ENCODE measurements around the gene NCOR1. TPM values are rescaled to one million over a fixed set of nuclear protein-coding genes. Genes with fewer than 3 reads are reported as not detected.

Gene NCOR1
- total and polyA plus RNA-seq, 10 of the 15 experiments (the other 5 are each of a cell fraction or from before 2014, with no cell fraction given): 34.5 to 135 (median 82.9) TPM

DNA sequence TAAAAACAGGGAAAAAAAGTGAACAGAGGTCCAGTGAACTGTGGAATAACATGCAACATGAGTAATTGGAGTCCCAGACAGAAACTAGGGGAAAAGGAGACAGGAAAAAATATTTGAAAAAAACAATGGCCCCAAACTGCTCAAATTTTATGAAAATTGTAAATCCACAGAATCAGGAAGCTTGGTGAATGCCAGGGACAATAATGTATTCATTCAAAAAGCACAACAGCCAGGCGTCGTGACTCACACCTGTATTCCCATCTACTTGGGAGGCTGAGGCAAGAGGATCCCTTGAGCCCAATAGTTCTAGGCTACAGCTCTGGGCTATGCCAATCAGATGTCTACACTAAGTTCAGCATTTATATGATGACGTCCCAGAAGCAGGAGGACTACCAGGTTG is 23.7 kb downstream of the NCOR1 start:
- Histone ChIP-seq H3K79me2 (ENCODE audit: control insufficient read depth, insufficient read depth, low read length) (peaks cover 22% of the 10 kb centered on the region), H4K20me1 (ENCODE audit: control insufficient read depth, insufficient read depth) (no peaks in the 10 kb centered on the region)
- POLR2A ChIA-PET: no interaction called here

DNA sequence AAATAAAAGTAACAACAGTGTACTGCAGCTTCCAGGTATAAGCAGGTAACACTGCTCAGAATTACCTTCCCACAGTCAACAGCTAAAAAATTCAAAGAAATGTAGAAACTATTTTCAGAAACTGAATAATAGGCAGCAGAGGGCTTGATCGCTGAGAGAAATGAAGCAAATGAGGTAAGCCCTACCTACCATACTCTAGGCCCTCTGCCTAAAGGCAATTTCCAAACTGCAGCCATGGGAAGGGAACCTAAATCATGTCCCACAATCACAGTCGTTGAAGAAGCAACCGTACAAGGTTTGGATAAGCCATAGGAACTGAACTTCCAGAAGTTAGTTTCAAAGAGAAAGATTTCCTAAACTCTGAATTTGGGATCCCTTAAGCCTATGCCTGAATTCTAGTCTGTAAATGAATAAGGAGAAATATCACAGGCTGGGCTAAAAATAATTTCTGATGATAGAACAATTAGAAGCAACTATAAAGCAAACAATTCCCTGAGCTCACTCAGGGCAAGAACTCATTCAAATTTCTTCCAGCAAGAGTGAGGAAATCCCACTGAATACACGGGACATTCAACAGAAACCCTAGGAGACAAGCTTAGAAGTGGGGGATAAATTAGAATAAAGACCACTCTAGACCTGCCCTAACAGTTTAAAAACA is 24.5 kb downstream of the NCOR1 start:
- CTCF ChIA-PET: interaction anchor here (0.7 to 1.0 kb wide), 2 partner anchors 17 to 20 kb away, joined by 3 to 4 read pairs; no protein-coding TSS in a partner anchor
- no TSS peak for BruUV-seq (replicated peaks)
- H3K27ac ChIP-seq (ENCODE audit: control insufficient read depth, insufficient read depth): no peak overlapping the region
- in situ Hi-C loops (cut with MboI) (no loop called here), intact Hi-C loops (cut with micrococcal nuclease; ENCODE audit: unreplicated experiment) (no loop called here)
- DNase-seq (ENCODE audit: low read depth, low spot score): no peak
- POLR2A ChIA-PET: no interaction called here
- SMC1A ChIA-PET (ENCODE audit: uncharacterized antibody, unreplicated experiment): interaction anchor here (1.0 to 1.4 kb wide), 3 partner anchors 9 to 22 kb away, joined by 3 to 5 read pairs (median 4); no protein-coding TSS in a partner anchor
- H3K9me3 ChIP-seq (replicated peaks; ENCODE audit: control insufficient read depth, insufficient read depth, low read length): no peaks in the 10 kb centered on the region
- H2AFZ ChIP-seq (ENCODE audit: control insufficient read depth, low read depth, low read length): no peak overlapping the region
- H3K4me2 ChIP-seq (ENCODE audit: control insufficient read depth, insufficient read depth): no peak overlapping the region
- no peak overlapping the region for H3K9ac ChIP-seq (ENCODE audit: control insufficient read depth, insufficient read depth, low read length)
- peaks cover 1 to 15% of the 10 kb centered on the region in 2 experiments for H3K36me3 ChIP-seq (ENCODE audit: control insufficient read depth in 2 of 2, insufficient read depth in 2 of 2, low read length in 1 of 2)
- H3K4me3 ChIP-seq: no peak overlapping the region
- 81% methylated on average over 4 of the region's 4 CpGs for WGBS (ENCODE audit: insufficient coverage, insufficient replicate concordance, low lambda C conversion rate, missing lambda C conversion rate)
- no peaks in the 10 kb centered on the region for H3K27me3 ChIP-seq (replicated peaks in 1 of 2; ENCODE audit: control insufficient read depth in 2 of 2, insufficient read depth in 2 of 2, low read length in 1 of 2)
- RAD21 ChIA-PET (ENCODE audit: unreplicated experiment): no interaction called here
- H3K4me1 ChIP-seq (ENCODE audit: control insufficient read depth, insufficient read depth, low read length): peaks cover 5% of the 10 kb centered on the region; the same call in 1 of the 2 replicates
- FAIRE-seq: no peak
- H3K79me2 ChIP-seq (ENCODE audit: control insufficient read depth, insufficient read depth, low read length): peaks cover 20% of the 10 kb centered on the region
- no peaks in the 10 kb centered on the region for H4K20me1 ChIP-seq (ENCODE audit: control insufficient read depth, insufficient read depth)
- no peak for ATAC-seq
- TF ChIP-seq SMAD1 (IDR thresholded peaks at IDR 0.05; ENCODE audit: low read depth, partially characterized antibody) (no peak), FOXM1 (IDR thresholded peaks at IDR 0.05; ENCODE audit: low read depth, low read length) (no peak), KDM1A (IDR thresholded peaks at IDR 0.05; ENCODE audit: borderline replicate concordance) (no peak), POLR2A (IDR thresholded peaks at IDR 0.05; ENCODE audit: low read depth, low read length) (no peak), PAX5 (IDR thresholded peaks at IDR 0.05; ENCODE audit: borderline replicate concordance, low read depth, low read length) (no peak), SIX5 (IDR thresholded peaks at IDR 0.05; ENCODE audit: low read depth, low read length, severe bottlenecking) (no peak)
- TF ChIP-seq, protein P1, sequence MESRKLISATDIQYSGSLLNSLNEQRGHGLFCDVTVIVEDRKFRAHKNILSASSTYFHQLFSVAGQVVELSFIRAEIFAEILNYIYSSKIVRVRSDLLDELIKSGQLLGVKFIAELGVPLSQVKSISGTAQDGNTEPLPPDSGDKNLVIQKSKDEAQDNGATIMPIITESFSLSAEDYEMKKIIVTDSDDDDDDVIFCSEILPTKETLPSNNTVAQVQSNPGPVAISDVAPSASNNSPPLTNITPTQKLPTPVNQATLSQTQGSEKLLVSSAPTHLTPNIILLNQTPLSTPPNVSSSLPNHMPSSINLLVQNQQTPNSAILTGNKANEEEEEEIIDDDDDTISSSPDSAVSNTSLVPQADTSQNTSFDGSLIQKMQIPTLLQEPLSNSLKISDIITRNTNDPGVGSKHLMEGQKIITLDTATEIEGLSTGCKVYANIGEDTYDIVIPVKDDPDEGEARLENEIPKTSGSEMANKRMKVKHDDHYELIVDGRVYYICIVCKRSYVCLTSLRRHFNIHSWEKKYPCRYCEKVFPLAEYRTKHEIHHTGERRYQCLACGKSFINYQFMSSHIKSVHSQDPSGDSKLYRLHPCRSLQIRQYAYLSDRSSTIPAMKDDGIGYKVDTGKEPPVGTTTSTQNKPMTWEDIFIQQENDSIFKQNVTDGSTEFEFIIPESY (IDR thresholded peaks at IDR 0.05): no peak
- TF ChIP-seq, protein P2, sequence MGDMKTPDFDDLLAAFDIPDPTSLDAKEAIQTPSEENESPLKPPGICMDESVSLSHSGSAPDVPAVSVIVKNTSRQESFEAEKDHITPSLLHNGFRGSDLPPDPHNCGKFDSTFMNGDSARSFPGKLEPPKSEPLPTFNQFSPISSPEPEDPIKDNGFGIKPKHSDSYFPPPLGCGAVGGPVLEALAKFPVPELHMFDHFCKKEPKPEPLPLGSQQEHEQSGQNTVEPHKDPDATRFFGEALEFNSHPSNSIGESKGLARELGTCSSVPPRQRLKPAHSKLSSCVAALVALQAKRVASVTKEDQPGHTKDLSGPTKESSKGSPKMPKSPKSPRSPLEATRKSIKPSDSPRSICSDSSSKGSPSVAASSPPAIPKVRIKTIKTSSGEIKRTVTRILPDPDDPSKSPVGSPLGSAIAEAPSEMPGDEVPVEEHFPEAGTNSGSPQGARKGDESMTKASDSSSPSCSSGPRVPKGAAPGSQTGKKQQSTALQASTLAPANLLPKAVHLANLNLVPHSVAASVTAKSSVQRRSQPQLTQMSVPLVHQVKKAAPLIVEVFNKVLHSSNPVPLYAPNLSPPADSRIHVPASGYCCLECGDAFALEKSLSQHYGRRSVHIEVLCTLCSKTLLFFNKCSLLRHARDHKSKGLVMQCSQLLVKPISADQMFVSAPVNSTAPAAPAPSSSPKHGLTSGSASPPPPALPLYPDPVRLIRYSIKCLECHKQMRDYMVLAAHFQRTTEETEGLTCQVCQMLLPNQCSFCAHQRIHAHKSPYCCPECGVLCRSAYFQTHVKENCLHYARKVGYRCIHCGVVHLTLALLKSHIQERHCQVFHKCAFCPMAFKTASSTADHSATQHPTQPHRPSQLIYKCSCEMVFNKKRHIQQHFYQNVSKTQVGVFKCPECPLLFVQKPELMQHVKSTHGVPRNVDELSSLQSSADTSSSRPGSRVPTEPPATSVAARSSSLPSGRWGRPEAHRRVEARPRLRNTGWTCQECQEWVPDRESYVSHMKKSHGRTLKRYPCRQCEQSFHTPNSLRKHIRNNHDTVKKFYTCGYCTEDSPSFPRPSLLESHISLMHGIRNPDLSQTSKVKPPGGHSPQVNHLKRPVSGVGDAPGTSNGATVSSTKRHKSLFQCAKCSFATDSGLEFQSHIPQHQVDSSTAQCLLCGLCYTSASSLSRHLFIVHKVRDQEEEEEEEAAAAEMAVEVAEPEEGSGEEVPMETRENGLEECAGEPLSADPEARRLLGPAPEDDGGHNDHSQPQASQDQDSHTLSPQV (IDR thresholded peaks at IDR 0.05): no peak

More for the DNA sequence above, 23.7 kb downstream of the NCOR1 start:
- no TSS peak for BruUV-seq (replicated peaks)
- in situ Hi-C loops (cut with MboI): no loop called here
- no peak overlapping the region for H3K4me3 ChIP-seq
- H2AFZ ChIP-seq (ENCODE audit: control insufficient read depth, low read depth, low read length): no peak overlapping the region
- H3K27ac ChIP-seq (ENCODE audit: control insufficient read depth, insufficient read depth): no peak overlapping the region
- intact Hi-C loops (cut with micrococcal nuclease; ENCODE audit: unreplicated experiment): no loop called here
- DNase-seq (ENCODE audit: low read depth, low spot score) (no peak), ATAC-seq (no peak), FAIRE-seq (no peak)
- H3K9ac ChIP-seq (ENCODE audit: control insufficient read depth, insufficient read depth, low read length): no peak overlapping the region
- TF ChIP-seq EP300 (IDR thresholded peaks at IDR 0.05; ENCODE audit: borderline replicate concordance in 1 of 2, control insufficient read depth in 1 of 2, low read depth in 2 of 2, low read length in 2 of 2) (no peak), GATAD2B (conservative IDR thresholded peaks at IDR 0.05; ENCODE audit: low read depth) (no peak), WRNIP1 (IDR thresholded peaks at IDR 0.05; ENCODE audit: borderline replicate concordance, low read depth, low read length) (no peak), RAD21 (IDR thresholded peaks at IDR 0.05; ENCODE audit: insufficient read depth, low read depth, low read length) (no peak), JUND (IDR thresholded peaks at IDR 0.05; ENCODE audit: low read depth, low read length) (no peak), EGR1 (IDR thresholded peaks at IDR 0.05; ENCODE audit: borderline replicate concordance in 1 of 2, low read depth in 2 of 2, low read length in 2 of 2) (no peak)
- H3K36me3 ChIP-seq (ENCODE audit: control insufficient read depth in 2 of 2, insufficient read depth in 2 of 2, low read length in 1 of 2): peaks cover 1 to 12% of the 10 kb centered on the region in 2 experiments
- 100% methylated on average over 3 of the region's 3 CpGs for WGBS (ENCODE audit: insufficient coverage, insufficient replicate concordance, low lambda C conversion rate, missing lambda C conversion rate)
- no peak overlapping the region for H3K4me2 ChIP-seq (ENCODE audit: control insufficient read depth, insufficient read depth)
- SMC1A ChIA-PET (ENCODE audit: uncharacterized antibody, unreplicated experiment): interaction anchor here (0.8 to 1.4 kb wide), 3 partner anchors 10 to 25 kb away, joined by 3 to 4 read pairs (median 3); no protein-coding TSS in a partner anchor
- H3K4me1 ChIP-seq (ENCODE audit: control insufficient read depth, insufficient read depth, low read length): peaks cover 5% of the 10 kb centered on the region; the same call in 1 of the 2 replicates
- CTCF ChIA-PET: interaction anchor here (0.7 kb wide), 1 partner anchor 17 kb away, joined by 3 read pairs; no protein-coding TSS in a partner anchor
- H3K27me3 ChIP-seq (replicated peaks in 1 of 2; ENCODE audit: control insufficient read depth in 2 of 2, insufficient read depth in 2 of 2, low read length in 1 of 2): no peaks in the 10 kb centered on the region
- RAD21 ChIA-PET (ENCODE audit: unreplicated experiment): no interaction called here
- no peaks in the 10 kb centered on the region for H3K9me3 ChIP-seq (replicated peaks; ENCODE audit: control insufficient read depth, insufficient read depth, low read length)

Measured in GM12878 (cell line).